ENCODE data around the gene GMEB2. TPM values are rescaled to one million over a fixed set of nuclear protein-coding genes. Genes with fewer than 3 reads are reported as not detected.

The GMEB2 gene
- total RNA-seq: 7.8 TPM

GRCh38 chr20:63626424-63627128 lies at the start of gene GMEB2:
Gene GMEB2 (minus strand): TSS chr20:63627101. CDS start chr20:63619397, 7,704 bp downstream.

GRCh38 chr20:63657937-63658748 lies 31.2 kb upstream of the GMEB2 start, which contains the start of gene RTEL1:
Gene RTEL1 (plus strand): TSS chr20:63658312. CDS start chr20:63659403, 1,091 bp downstream.

GRCh38 chr20:63653041-63653973 lies 26.4 kb upstream of the GMEB2 start, which contains the start of gene STMN3:
Gene STMN3 (minus strand): TSS chr20:63653424. CDS start chr20:63653345, 79 bp downstream.

GRCh38 chr20:63574156-63574828 lies 52.6 kb downstream of the GMEB2 start, which contains the start of gene HELZ2:
Gene HELZ2 (minus strand): TSS chr20:63574239. CDS start chr20:63572385, 1,854 bp downstream.

GRCh38 chr20:63553933-63554290 lies 73.0 kb downstream of the GMEB2 start, which contains the start of gene FNDC11:
Gene FNDC11 (plus strand): TSS chr20:63554159. CDS start chr20:63555664, 1,505 bp downstream.

GRCh38 chr20:63547725-63548480 lies 79.0 kb downstream of the GMEB2 start, which contains the start of gene SRMS:
Gene SRMS (minus strand): TSS chr20:63547749. CDS start chr20:63547463, 286 bp downstream.

Other genes with a start within 250 kb of the GMEB2 start
- gene KCNQ2, start 154.4 kb downstream of the GMEB2 start, total RNA-seq: 188 TPM
- gene EEF1A2, start 128.0 kb downstream of the GMEB2 start, total RNA-seq: 313 TPM
- gene PPDPF, start 106.3 kb downstream of the GMEB2 start, total RNA-seq: 66.2 TPM
- gene PTK6, start 89.7 kb downstream of the GMEB2 start, total RNA-seq: not detected
- gene SRMS, start 79.4 kb downstream of the GMEB2 start, total RNA-seq: not detected
- gene FNDC11, start 72.9 kb downstream of the GMEB2 start, total RNA-seq: 3.5 TPM
- 5.3 TPM for gene HELZ2, start 52.9 kb downstream of the GMEB2 start, total RNA-seq
- gene STMN3, start 26.3 kb upstream of the GMEB2 start, total RNA-seq: 191 TPM
- gene RTEL1, start 31.2 kb upstream of the GMEB2 start, total RNA-seq: 8.8 TPM
- gene TNFRSF6B, start 69.6 kb upstream of the GMEB2 start, total RNA-seq: 1.6 TPM
- 26.3 TPM for gene ARFRP1, start 80.9 kb upstream of the GMEB2 start, total RNA-seq
- gene ZGPAT, start 80.9 kb upstream of the GMEB2 start, total RNA-seq: 12.0 TPM
- 3.5 TPM for gene LIME1, start 109.6 kb upstream of the GMEB2 start, total RNA-seq
- 4.6 TPM for gene SLC2A4RG, start 112.7 kb upstream of the GMEB2 start, total RNA-seq
- 20.3 TPM for gene ZBTB46, start 204.2 kb upstream of the GMEB2 start, total RNA-seq
- gene ABHD16B, start 234.4 kb upstream of the GMEB2 start, total RNA-seq: not detected
- gene TPD52L2, start 238.2 kb upstream of the GMEB2 start, total RNA-seq: 30.0 TPM